ENCODE results near the gene RALA. TPM values are rescaled to one million over a fixed set of nuclear protein-coding genes. Genes with fewer than 3 reads are reported as not detected.

Gene RALA
- total RNA-seq, 1 experiment from 2014 or later = 27.3 TPM

DNA sequence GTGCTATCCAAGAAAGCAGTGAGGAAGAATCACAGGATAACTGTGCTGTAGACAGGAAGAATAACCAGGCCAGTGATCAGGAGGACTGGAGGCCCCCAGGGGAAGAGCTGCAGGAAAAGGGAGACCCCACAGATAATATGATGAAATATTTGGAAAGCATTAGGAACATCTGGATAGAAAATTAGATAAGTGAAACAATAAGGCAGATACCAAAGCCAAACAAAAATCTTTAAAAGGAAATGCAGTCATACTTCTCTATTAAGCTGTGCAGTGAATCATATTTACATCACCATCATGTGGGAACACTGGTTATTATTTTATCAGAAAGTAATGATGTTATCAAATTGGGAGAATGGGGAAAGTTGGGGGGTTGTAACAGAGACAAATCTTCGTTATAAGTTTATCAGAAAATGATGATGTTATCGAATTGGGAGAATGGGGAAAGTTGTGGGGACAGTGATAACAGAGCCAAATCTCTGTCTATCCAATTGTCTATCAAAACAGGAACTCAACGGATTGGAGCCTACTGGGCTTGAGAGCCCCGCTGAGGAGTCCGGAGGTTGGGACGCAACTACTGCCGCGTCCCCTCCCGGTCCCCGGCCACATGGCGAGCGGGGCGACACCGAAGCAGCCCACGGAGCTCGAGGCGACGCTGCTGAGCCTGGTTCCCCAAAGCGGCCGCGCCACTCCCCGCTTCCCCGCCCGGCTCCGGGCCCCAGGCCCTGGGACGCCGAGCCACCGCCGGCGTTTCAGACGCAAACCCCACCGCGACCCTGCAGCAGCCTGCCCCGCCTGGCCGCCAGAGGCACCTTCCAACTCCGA, 14.0 kb upstream of the RALA start:
- no peaks in the 10 kb centered on the region for H3K27me3 ChIP-seq (ENCODE audit: insufficient read depth, low read length)
- TF ChIP-seq POLR2A (IDR thresholded peaks at IDR 0.05; ENCODE audit: borderline replicate concordance, extremely low read depth, insufficient read depth, insufficient read length) = no peak
- TF ChIP-seq, protein P1, sequence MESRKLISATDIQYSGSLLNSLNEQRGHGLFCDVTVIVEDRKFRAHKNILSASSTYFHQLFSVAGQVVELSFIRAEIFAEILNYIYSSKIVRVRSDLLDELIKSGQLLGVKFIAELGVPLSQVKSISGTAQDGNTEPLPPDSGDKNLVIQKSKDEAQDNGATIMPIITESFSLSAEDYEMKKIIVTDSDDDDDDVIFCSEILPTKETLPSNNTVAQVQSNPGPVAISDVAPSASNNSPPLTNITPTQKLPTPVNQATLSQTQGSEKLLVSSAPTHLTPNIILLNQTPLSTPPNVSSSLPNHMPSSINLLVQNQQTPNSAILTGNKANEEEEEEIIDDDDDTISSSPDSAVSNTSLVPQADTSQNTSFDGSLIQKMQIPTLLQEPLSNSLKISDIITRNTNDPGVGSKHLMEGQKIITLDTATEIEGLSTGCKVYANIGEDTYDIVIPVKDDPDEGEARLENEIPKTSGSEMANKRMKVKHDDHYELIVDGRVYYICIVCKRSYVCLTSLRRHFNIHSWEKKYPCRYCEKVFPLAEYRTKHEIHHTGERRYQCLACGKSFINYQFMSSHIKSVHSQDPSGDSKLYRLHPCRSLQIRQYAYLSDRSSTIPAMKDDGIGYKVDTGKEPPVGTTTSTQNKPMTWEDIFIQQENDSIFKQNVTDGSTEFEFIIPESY (IDR thresholded peaks at IDR 0.05; ENCODE audit: extremely low read depth, insufficient replicate concordance, low read length) = no peak
- no peak for TF ChIP-seq ZNF274 (IDR thresholded peaks at IDR 0.05; ENCODE audit: low read depth, low read length)
- TF ChIP-seq, protein P2, sequence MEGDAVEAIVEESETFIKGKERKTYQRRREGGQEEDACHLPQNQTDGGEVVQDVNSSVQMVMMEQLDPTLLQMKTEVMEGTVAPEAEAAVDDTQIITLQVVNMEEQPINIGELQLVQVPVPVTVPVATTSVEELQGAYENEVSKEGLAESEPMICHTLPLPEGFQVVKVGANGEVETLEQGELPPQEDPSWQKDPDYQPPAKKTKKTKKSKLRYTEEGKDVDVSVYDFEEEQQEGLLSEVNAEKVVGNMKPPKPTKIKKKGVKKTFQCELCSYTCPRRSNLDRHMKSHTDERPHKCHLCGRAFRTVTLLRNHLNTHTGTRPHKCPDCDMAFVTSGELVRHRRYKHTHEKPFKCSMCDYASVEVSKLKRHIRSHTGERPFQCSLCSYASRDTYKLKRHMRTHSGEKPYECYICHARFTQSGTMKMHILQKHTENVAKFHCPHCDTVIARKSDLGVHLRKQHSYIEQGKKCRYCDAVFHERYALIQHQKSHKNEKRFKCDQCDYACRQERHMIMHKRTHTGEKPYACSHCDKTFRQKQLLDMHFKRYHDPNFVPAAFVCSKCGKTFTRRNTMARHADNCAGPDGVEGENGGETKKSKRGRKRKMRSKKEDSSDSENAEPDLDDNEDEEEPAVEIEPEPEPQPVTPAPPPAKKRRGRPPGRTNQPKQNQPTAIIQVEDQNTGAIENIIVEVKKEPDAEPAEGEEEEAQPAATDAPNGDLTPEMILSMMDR (IDR thresholded peaks at IDR 0.05 in 2 of 3, conservative IDR thresholded peaks at IDR 0.05 in 1 of 3; ENCODE audit: borderline replicate concordance in 1 of 3, insufficient read depth in 1 of 3, low read depth in 2 of 3, low read length in 2 of 3) = no peak
- no peak for TF ChIP-seq EZH2phosphoT487 (IDR thresholded peaks at IDR 0.05; ENCODE audit: borderline replicate concordance)
- peaks cover 0 to 10% of the 10 kb centered on the region in 2 experiments; a peak in 2 of 4 replicates for H3K4me1 ChIP-seq (ENCODE audit: control insufficient read depth in 1 of 2, insufficient read depth in 2 of 2, low read length in 2 of 2)
- no peak overlapping the region for H2AFZ ChIP-seq (ENCODE audit: low read depth, low read length, poor library complexity, severe bottlenecking)
- BruUV-seq (replicated peaks) = no TSS peak
- no peaks in the 10 kb centered on the region for H3K9me2 ChIP-seq (ENCODE audit: insufficient read depth)
- H3K9ac ChIP-seq (ENCODE audit: low read length) = no peak overlapping the region
- CTCF ChIA-PET = no interaction called here
- H3K4me3 ChIP-seq (replicated peaks in 1 of 2; ENCODE audit: low read depth in 1 of 2, low read length in 2 of 2) = no peak overlapping the region
- DNase-seq (ENCODE audit: low read depth, low spot score) (no peak), ATAC-seq (no peak)
- no peaks in the 10 kb centered on the region for H3K79me2 ChIP-seq (ENCODE audit: insufficient read depth, low read length)
- no peaks in the 10 kb centered on the region for H4K20me1 ChIP-seq (ENCODE audit: insufficient read depth)
- POLR2A ChIA-PET = no interaction called here
- RAD21 ChIA-PET (ENCODE audit: low non-redundant PET in 1 of 2, low total read pairs in 2 of 2, uncharacterized antibody in 2 of 2, unreplicated experiment in 2 of 2) = no interaction called here
- no peaks in the 10 kb centered on the region for H3K36me3 ChIP-seq (ENCODE audit: control insufficient read depth in 1 of 2, insufficient read depth in 2 of 2, low read length in 2 of 2)
- H3K4me2 ChIP-seq (ENCODE audit: low read length) = no peak overlapping the region
- H3K9me3 ChIP-seq (ENCODE audit: control insufficient read depth in 1 of 2, insufficient read depth in 1 of 2, low read depth in 1 of 2, low read length in 2 of 2) = no peaks in the 10 kb centered on the region
- no peak overlapping the region for H3K27ac ChIP-seq (ENCODE audit: low read depth, low read length)
- intact Hi-C loops (cut with micrococcal nuclease) = no loop called here
